Effector CD4-positive, alpha-beta T cell (primary cell): ENCODE data around the gene CIART.
"Not testable (repeated sequence)": the region's sequence is repeated elsewhere in the genome, so short reads cannot be mapped to it uniquely, and the experiment has no call there.

Source experiments
- DNase-seq: peaks from one replicate; pipeline ENCODE4 v3.0.0-alpha.2; 2020

Gene CIART

GRCh38 chr1:150262388-150263320 lies 19.7 kb upstream of the CIART start:
- DNase-seq, result no peak

- DNase-seq, result no peak
Observed at GRCh38 chr1:150263549-150263948, 18.8 kb upstream of the CIART start.

GRCh38 chr1:150267896-150268295 lies 14.5 kb upstream of the CIART start:
- DNase-seq, result no peak

- peak; percentile 30 for DNase-seq
Observed at GRCh38 chr1:150268340-150268704, 14.0 kb upstream of the CIART start.

GRCh38 chr1:150268705-150269403 lies 13.5 kb upstream of the CIART start, which contains the start of gene APH1A:
APH1A (minus strand) TSS chr1:150269016; CDS start chr1:150268810, 206 bp downstream.
- peak; percentile 88 for DNase-seq

GRCh38 chr1:150269451-150269850 lies 12.9 kb upstream of the CIART start:
- DNase-seq, result no peak

GRCh38 chr1:150271291-150271959 lies 10.9 kb upstream of the CIART start:
- DNase-seq, result no peak

- no peak for DNase-seq
Observed at GRCh38 chr1:150273311-150273710, 9.0 kb upstream of the CIART start.

GRCh38 chr1:150280138-150280707 lies 2.1 kb upstream of the CIART start:
- DNase-seq, result no peak

GRCh38 chr1:150281221-150281757 lies 1.1 kb upstream of the CIART start:
- peak; percentile 38 for DNase-seq

GRCh38 chr1:150282558-150282958 lies 204 bp downstream of the CIART start:
- no peak for DNase-seq

- DNase-seq, result no peak
Observed at GRCh38 chr1:150283260-150283659, 906 bp downstream of the CIART start.

- DNase-seq, result no peak
Observed at GRCh38 chr1:150288382-150288781, 6.0 kb downstream of the CIART start.

GRCh38 chr1:150288822-150289221 lies 6.5 kb downstream of the CIART start:
- no peak for DNase-seq

- peak; percentile 78 for DNase-seq
Observed at GRCh38 chr1:150293433-150294253, 11.3 kb downstream of the CIART start, which contains the start of gene MRPS21. MRPS21 (plus strand) TSS chr1:150293861; CDS start chr1:150294367, 506 bp downstream.

- DNase-seq, result no peak
Observed at GRCh38 chr1:150295476-150295875, 13.1 kb downstream of the CIART start.

- no peak for DNase-seq
Observed at GRCh38 chr1:150299716-150300115, 17.4 kb downstream of the CIART start.

GRCh38 chr1:150302338-150302737 lies 20.0 kb downstream of the CIART start:
- no peak for DNase-seq

GRCh38 chr1:150302902-150303301 lies 20.5 kb downstream of the CIART start:
- no peak for DNase-seq

- not testable (repeated sequence) for DNase-seq
Observed at GRCh38 chr1:150308585-150308984, 26.2 kb downstream of the CIART start.

- no peak for DNase-seq
Observed at GRCh38 chr1:150309758-150310508, 27.6 kb downstream of the CIART start.
